Suppressor macrophage treated with lipopolysaccharide for 4 hours (primary cell): ENCODE measurements around the gene NUB1.

Source experiments
- DNase-seq: peaks from one replicate; pipeline ENCODE4 v3.0.0-alpha.2; 2020

The NUB1 gene

DNA sequence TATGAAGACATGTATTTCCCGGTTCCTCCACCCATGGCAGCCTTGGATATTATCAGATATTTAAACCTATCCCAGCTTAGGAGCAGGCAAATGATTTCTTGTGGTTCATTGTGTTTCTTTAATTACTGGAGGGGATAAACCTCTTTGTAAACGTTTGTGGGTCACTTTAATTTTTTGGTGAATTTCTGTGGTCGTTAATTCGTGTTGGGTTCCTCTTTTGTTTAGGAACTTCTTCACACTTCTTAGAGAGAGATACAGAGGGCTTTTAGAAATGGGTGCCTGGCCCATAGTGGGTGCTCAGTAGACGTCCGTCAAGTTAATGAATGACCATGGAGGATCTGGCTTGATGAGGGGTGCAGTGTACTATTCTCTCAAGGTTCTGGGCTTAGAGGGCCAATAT lies 27.2 kb upstream of the NUB1 start:
- DNase-seq = no peak

DNA sequence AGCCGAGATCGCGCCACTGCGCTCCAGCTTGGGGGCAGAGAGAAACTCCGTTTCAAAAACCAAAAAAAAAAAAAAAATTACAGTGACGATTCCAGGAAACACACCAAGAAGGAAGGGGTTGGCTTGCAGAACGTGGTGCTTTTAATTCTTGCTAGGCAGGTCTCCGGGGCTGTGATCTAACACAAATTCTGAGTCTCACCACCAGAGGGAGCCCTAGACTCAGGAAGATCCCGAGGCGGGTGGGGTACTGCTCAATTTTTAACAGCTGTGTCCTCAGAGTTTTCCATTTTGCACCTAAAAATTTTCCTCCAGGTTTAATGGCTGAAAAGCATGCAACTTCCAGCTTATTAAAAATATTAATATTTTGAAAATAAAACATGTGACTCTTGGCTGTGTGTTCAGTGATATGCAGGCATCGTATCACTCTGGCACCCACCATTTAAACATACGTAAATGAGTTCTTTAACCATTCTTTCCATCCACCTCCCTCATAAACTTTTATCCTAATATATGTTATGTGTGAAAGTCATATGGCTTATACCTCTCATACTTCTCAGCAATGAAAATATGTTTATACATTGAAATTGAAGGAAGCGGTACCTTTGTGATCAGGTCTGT lies 26.5 kb upstream of the NUB1 start:
- DNase-seq = peak; percentile 87

DNA sequence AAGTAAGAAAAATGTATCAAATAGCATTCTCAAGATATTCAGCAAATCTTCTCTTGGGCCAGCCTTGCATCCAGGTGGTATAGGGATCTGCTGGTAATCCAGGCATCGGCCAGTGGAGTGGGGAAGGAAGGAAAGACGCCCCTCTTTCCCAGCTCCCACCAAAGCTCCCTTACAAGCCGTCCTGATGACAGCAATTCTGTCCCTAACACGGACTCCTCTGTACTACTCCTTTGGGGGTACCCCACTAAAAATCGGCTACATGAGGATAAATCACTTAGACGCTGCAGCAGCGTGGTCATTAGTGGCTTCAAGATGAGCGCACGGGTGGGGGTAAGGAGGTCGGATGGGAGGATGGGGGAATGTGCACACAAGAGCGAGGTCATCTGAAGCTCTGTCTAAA lies 24.7 kb upstream of the NUB1 start:
- DNase-seq = no peak

DNA sequence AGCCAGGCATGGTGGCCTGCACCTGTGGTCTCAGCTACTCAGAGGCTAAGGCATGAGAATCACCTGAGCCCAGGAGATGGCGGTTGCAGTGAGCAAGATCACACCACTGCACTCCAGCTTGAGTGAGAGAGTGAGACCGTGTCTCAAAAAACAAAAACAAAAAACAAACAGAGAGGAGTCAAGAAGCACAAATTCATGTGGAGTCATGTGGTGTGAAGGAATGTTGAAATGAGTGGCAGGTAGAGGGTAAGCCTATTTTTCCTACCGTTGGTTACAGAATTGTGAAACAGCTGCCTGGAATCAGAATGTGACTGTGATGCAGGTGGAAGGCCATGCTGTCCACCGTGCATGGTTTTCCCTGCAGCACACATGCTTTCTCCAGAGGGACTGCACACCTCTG lies 23.7 kb upstream of the NUB1 start:
- no peak for DNase-seq

DNA sequence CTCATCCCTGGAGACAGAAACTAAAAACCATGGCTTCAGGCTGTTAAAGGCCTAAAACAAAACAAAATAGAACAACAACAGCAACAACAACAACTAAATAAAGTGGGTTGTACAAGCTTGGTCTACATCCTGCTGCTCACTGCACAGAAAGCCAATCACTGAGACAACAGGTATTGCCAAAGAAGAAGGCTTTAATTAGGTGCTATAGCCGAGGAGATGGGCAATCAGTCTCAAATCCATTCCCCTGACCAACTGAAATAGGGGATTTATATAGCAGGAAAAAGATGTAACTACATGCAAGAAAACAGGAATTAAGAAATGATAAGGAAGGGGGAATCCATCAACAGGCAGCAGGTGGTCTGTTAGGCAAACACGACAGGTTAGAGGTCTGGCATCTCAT lies 22.4 kb upstream of the NUB1 start:
- DNase-seq = no peak

DNA sequence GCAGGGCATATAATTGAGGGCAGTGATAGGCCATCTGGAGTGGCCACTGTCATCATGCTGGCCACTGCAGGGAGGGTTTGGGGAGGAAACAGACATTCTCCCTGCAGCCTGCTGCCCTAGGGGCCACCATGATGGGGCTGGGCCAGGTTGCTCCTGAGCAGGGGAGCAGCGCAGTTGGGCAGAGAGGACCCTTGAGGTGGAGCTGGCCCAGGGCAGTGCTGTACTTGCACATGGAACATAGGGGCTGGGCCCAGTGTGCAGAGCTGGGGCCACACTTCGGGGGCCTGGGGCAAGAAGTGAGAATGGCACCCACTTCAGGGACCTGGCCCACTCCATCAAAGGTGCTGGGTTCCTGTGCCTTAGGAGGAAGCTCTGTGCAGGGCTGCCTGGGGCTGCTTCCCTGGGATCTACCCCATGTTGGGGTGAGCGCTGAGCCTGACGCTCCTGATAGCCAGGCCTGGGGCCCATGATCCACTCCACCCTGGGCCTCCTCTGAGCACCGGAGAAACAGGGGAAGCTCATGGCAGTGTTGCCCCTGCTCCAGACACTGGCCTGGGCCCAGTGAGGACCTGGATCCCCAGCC lies 21.3 kb upstream of the NUB1 start:
- DNase-seq = no peak

DNA sequence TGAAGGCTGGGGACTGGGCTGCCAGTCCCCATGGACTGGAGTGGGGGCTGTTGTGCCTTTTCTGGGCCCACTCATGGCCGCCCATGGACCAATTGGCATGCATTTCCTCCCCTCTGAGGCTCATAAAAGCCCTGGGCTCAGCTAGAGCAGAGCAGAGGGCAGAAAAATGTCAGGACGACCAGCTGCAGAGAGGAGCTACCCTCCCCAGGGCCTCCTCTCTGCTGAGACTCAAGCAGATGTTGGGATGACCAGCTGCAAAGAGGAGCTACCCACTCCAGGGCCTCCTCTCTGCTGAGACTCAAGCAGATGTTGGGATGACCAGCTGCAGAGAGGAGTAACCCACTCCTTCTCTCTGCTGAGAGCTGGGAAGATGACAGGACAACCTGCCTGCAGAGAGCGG lies 20.3 kb upstream of the NUB1 start:
- DNase-seq = no peak

DNA sequence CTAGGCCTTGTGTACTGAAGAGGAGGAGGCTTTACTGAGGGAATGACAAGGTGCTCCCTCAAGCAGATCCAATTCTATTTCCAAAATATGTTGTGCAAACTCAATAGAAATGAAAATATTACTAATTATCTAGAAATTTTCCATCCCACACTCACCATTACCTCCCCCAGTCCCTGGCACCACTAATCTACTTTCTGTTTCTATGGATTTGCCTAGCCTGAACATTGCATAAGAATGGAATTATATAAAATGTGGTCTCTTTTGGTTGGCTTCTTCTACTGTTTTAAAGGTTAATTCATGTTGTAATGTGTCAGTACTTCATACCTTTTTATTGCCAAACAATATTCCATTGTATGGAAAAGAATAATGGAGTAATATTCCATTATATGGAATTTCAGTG lies 18.7 kb upstream of the NUB1 start:
- peak; percentile 64 for DNase-seq

DNA sequence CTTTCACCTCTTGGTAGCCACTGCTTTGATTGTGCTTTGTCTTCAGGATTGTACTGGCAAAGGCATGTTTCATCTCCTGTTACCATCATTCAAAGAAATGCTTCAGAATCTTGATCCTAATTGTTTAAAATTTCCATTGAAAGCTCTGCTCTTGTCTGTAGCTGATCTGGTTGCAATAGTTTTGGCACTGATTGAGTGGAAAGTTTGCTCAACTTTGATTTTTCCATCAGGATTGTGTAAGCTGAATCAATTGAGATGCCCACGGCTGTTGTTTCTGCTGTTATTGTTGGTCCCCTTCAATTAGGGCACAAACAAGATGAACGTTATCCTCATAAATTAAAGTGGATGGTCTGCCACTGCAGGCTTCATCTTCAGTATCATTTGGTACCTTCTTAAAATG lies 14.6 kb upstream of the NUB1 start:
- no peak for DNase-seq

DNA sequence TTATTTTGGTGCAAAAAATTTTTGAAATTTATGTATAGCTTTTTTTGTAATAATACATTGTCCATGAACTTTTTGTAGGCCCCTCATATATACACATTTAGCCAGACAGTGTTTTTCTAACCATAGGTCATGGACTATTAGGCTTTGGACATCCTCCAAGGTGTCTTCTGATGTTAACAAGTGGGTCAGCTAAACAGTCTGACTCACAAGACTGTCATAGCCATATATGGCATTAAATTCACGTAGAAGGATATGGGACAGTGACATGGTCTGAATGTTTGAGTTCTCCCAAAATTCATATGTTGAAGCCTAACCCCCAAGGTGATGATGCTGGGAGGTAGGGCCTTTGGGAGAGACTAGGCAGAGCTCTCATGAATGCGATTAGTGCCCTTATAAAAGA lies 14.0 kb upstream of the NUB1 start:
- no peak for DNase-seq

DNA sequence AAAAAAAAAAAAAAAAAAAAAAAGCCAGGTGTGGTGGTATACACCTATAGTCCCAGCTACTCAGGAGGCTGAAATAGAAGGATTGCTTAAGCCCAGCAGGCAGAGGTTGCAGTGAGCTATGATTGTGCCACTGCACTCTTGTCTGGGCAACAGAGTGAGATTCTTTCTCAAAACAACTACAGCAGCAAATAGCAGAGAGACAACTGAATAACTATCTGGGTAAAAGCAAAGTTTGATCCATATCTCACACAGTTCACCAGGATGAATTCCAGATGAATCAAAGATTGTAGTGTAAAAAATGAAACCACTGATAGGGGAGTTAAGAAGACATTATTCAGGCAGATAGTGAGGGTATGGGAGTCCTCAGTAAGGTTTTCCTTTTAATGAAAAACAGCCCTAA lies 11.4 kb upstream of the NUB1 start:
- DNase-seq = no peak

DNA sequence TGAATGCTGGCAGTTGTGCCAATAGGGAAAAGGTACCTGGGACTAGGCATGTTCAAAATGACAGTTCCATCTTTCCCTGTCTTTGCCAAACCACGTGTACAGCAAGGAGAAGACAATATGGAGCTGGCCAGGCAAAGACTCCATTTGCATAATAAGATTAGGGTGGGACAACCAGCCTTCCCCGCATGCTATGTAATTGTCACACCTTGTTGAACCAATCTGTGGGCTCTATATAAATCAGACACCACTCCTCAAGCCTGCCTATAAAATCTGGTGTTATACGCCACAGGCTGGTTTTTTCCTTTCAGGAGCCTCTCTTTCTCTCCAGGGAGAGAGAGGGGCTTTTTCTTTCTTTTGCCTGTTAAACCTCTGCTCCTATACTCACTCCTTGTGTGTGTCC lies 11.0 kb upstream of the NUB1 start:
- DNase-seq = no peak

DNA sequence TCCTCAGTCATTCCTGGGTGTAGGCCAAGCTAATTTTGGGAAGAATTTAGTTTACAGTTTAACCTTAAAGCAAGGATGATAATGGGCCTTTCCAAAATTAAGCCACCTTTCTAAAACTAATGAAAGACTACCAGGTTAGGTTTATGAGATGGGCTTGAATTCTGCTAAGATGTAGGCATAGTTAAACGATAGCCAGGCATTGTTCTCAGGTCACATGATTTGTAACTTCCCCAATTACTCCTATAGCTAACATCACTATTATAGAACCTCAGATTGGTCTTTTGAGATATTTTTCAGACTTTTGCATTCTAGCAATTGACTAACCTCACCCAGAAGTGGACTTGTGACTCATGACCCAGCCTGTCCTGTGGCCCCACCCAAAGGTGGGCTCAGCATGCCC lies 7.0 kb upstream of the NUB1 start:
- no peak for DNase-seq

DNA sequence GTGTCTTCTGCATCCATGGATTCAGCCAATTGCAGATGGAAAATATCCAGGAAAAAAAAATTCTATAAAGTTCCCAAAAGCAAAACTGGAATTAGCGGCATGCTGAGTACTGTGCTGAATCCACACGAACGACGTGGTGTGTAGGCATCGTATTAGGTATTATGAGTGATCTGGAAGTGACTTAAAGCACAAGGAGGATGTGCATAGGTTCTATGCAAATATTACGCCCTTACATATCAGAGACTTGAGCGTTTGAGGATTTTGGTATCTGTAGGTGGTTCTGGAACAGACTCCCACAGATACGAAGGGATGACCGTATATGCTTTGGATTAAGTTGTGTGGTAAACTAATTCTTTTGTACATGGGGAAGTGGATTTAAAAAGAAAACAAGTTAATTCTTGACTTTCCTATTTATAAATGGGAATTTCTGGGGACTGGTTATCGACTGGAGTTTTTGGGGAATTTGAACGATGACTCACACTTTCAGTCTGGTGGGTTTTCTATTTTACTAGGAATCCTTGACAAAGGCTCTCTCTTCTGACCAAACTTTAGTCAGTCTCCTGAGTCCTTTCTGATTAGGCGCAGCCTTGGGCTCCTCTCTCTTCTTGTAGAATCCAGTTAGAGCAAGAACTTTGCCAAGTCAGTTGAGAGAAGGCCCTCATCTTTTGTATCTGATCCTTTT lies 5.4 kb upstream of the NUB1 start:
- DNase-seq = peak; percentile 53

DNA sequence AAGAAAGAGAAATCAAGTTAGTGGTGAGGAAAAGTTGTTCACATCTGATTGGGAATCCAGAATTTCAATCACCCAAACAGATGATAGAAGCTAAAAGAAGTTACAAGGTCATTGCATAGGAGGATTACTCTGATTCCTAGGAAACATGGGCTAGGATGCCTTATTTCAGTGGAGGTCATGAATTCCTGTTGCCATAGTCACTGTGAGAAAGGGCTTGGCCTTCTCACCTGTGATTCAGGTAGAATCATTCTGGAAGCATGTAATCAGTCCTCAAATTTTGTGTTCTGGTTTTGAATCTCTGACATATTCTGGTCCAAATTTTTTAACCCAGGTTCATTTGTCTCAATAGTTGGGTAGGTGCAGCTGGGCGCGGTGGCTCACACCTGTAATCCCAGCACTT lies 4.3 kb upstream of the NUB1 start:
- no peak for DNase-seq

DNA sequence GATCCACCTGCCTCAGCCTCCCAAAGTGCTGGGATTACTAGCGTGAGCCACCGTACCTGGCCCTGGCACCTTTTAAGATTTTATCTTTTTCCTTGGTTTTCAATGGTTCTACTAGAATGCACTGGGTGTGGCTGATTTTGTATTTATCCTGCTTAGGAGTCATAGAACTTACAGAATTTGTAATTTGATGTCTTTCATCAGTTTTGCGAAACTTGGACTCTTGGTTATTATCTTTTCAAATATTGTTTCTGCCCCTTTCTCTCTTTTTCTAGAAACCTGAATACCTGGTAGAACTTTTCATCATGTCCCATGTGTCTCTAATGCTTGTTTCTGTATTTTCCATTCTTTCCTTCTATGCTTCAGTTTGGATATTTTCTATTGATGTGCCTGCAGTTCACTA lies 2.8 kb upstream of the NUB1 start:
- DNase-seq = no peak

DNA sequence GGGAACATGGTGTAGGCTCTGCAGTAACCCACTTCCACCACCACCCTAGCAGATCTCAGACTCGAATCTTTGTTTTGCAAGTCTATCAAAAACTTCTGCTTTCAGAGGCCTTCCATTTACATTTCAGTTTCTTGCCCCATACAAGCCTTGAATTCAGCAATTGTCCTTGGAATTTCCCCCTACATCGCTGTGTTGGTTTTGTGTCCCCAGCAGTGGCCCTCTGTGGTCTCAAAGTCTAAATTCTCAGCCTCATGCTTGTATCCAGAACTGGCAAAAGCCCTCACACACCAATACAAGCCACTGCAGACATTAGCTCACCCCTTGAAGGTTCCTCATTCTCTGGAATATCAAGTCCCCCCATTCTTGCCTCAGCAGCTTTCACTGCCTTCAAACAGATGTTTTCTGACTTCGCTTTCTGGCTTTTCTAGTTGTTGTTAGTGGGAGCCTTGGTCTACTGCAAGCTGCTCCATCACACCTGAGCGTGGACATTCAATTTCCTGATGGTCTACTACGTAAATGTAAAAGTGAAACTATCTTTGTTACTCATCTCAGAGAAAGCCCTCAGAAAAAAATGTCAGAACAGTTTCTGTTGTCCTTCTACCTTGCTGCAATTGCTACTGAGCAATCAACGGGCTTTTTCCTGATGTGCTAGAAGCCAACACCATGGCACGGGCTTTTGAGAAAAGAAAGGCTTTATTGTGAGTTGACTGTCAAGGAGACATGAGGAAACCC lies 1.8 kb upstream of the NUB1 start:
- DNase-seq = peak; percentile 89

DNA sequence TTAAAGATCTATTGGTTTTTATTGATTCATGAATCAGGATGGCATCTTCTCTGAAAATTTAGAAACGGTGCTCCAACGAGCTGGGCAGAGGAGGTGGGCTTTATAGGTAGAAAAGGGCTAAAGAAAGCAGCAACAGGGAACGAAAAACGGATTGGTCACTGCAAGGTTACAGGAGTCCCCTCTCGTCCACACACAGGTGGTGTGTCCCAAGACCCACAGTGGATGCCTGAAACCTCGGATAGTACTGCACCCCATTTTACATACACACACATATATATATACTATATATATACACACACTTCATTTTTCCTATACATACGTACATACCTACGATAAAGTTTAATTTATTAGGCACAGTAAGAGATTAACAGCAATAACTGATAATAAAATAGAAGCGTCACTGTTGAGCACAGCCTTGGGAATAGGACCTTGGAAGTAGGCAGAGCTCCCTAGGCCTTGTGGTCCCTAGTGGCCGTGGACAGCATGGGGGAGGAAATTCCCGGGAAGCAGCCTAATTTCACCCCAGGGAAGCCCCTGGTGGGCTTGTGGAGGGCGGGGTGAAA lies 737 bp upstream of the NUB1 start:
- DNase-seq = no peak

DNA sequence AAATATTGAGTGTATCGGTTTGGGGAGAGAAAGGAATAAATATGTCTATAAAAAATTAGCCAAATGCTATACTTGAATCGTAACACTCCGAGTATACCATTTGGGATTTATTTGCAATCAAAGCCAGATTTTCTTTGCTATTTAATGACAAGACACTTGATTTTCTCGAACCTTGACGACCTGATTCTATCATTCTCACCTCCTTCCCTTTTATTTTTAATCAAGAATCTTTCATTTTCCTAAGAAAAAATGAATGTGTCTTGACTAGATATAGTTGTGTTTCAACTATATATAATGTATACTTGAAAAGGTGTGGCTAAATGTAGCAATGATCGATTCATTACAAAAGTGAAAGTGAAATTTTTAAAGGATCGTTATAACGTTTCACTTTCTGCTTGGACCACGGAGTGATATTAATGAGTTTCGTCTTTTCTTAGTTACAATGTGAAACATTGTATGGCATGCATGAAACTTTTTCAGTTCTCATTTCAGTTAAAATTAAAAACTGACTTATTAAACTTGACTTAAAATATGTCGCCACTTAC lies 562 bp downstream of the NUB1 start:
- DNase-seq = peak; percentile 91

DNA sequence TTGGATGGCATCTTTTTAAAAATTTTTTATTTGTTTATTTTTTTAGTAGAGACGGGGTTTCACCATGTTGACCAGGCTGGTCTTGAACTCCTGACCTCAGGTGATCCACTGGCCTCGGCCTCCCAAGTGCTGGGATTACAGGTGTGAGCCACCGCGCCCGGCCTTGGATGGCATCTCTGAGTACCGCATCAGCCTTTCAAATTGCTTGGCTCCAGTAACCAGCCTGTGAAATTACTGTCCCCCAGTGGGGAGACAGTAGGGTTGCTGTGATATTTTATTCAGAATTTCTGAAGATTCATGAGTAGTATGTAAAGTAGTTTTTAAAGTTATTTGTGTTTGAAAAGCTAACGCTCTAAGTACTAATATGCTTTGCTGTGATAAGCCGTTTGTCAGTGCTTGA lies 1.2 kb downstream of the NUB1 start:
- DNase-seq = no peak

DNA sequence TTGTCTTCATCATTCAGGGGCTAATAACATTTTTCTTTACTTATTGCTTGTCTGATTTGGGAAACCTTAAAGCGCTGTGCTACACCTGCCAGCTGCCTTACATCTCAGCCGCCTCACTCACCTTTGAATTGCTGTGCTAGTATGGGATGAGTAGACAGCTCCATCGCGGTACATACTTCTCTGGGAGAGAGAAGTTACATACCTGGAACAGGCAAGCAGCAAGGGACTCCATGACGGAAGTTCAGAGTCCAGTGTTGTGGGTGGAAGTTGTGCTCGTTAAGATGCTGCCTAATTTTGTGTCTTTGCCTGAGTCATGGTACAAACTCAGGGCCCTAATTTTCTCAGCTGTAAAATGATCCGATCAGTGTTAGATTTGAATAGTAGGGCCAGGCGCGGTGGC lies 1.9 kb downstream of the NUB1 start:
- DNase-seq = no peak

DNA sequence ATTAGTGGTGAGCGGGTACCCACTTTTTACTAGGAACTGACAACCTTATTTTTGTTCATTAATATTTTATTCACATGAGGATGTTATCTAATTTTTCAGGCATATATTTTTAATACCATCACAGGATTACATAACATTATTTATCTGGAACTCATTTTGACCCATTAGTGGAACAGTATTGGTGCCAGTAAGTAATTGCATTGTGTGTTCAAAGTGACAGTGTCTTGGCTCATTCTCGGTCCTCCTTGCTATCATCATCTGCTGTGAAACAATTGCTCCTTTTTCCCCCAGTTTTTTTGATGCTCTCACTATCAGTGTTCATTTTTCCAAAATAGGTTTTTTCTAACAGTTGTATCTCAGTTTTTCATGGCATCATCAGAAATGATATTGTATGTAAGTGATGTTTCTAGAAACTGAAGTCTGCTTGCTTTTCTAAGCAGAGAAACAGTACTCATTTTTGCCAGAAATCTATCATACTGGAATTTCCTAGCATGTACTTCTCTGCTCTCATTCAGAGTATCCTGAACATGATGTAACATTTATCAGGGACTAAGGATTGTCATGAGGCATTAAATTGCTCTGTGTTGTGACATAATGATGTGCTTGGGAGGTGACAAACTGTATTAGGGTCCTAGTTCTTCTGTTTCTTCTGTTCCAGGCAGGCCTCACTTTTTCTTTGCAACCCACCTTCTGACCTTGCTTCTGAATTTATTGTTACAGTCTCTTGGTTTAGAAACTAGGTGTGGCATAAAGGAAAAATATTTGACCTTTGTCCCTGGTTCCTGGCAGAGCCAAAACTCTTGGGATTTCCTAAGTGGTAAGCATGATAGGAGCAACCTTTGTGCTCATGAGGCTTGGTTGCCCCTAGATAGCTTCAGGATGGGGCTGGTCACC lies 4.2 kb downstream of the NUB1 start:
- DNase-seq = no peak

DNA sequence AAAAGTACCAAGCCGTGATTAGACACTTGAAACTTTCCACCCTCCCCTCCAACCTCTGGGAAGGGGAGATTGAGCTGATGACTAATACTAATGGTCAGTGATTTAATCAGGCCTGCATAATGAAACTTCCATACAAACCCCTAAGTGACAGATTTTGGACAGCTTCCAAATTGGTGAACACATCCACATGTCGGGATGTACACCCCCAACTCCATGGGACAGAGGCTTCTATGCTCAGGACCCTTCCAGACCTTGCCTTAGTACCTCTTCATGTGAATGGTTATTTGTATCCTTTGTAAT lies 4.8 kb downstream of the NUB1 start:
- no peak for DNase-seq
